Measurements from ENCODE around the gene REG3G.
"Not testable (repeated sequence)": the region's sequence is repeated elsewhere in the genome, so short reads cannot be mapped to it uniquely, and the experiment has no call there.

REG3G gene

GRCh38 chr2:79026061-79026460 lies 559 bp downstream of the REG3G start:
- no peak for DNase-seq (ENCODE audit: low read depth)

GRCh38 chr2:79039944-79040343 lies 14.4 kb downstream of the REG3G start:
- no peak for DNase-seq (ENCODE audit: low read depth)

GRCh38 chr2:79041032-79041448 lies 15.5 kb downstream of the REG3G start:
- DNase-seq (ENCODE audit: low read depth), result no peak

GRCh38 chr2:79053486-79053885 lies 28.0 kb downstream of the REG3G start:
- not testable (repeated sequence) for DNase-seq (ENCODE audit: low read depth)

GRCh38 chr2:79054769-79055168 lies 29.3 kb downstream of the REG3G start:
- DNase-seq (ENCODE audit: low read depth), result not testable (repeated sequence)

GRCh38 chr2:79065201-79065600 lies 39.7 kb downstream of the REG3G start:
- no peak for DNase-seq (ENCODE audit: low read depth)

GRCh38 chr2:79071078-79071477 lies 45.6 kb downstream of the REG3G start:
- DNase-seq (ENCODE audit: low read depth), result no peak

Measured in stimulated activated CD8-positive, alpha-beta memory T cell treated with anti-CD3 and anti-CD28 coated beads, Interleukin-4, amount 100 ng/mL, for 24 hours (primary cell).